Panc1 (cell line): ENCODE results near the gene LINC00237. TPM values are rescaled to one million over a fixed set of nuclear protein-coding genes. Genes with fewer than 3 reads are reported as not detected.

Experiments
- ATAC-seq: fragments of 200-7000 bp; cut with Tn5 transposase; 2 replicates; pipeline ENCODE4 v1.9.1; 2020; ENCODE audit warnings: mild to moderate bottlenecking, moderate library complexity
- BruUV-seq: library from RNA; stranded (reverse); fragments of 400-500 nt; replicated peaks from 2 replicates; lab custom pipeline; 2021; lab: Mats Ljungman, UMichigan
- CTCF ChIA-PET: fragments of 300-600 bp; sonication (Branson Sonifier 250); formaldehyde crosslinking; loops from one replicate; lab custom pipeline; 2022; ENCODE audit warnings: antibody characterized with exemption; lab: Charles Lee
- POLR2A ChIA-PET: fragments of 300-600 bp; sonication (Branson Sonifier 250); formaldehyde crosslinking; loops from one replicate; lab custom pipeline; 2022; ENCODE audit warnings: antibody characterized with exemption; lab: Charles Lee
- DNase-seq: peaks from one replicate; pipeline ENCODE4 v3.0.0-alpha.2; 2010; ENCODE audit warnings: low read depth, low spot score
- H3K27ac ChIP-seq: 2 replicates; pipeline ENCODE4 v1.5.1; 2011; ENCODE audit warnings: mild to moderate bottlenecking, low read length, inconsistent platforms
- H3K27me3 ChIP-seq: fragments of 200-500 bp; sonication (Bioruptor generic); 2 replicates; pipeline ENCODE4 v1.6.0; 2014; ENCODE audit warnings: low read length, inconsistent platforms; ENCODE audit not compliant: control insufficient read depth, insufficient read depth
- H3K36me3 ChIP-seq: fragments of 200-500 bp; sonication (Bioruptor generic); 2 replicates; pipeline ENCODE4 v1.5.1; 2014; ENCODE audit warnings: inconsistent platforms, mild to moderate bottlenecking, low read length, moderate library complexity; ENCODE audit not compliant: control insufficient read depth, insufficient read depth
- H3K4me1 ChIP-seq: 2 replicates; pipeline ENCODE4 v1.5.1; 2011; ENCODE audit warnings: inconsistent platforms, mild to moderate bottlenecking, low read length, moderate library complexity; ENCODE audit not compliant: control insufficient read depth, insufficient read depth
- H3K4me3 ChIP-seq, 2 experiments: 2 replicates each; pipeline ENCODE4 v1.5.1; 2011 to 2012; ENCODE audit warnings: low read depth in 2 of 2, low read length in 2 of 2, mild to moderate bottlenecking in 2 of 2, inconsistent platforms in 1 of 2, moderate library complexity in 1 of 2
- H3K9me3 ChIP-seq: fragments of 200-500 bp; sonication (Bioruptor generic); 2 replicates; pipeline ENCODE4 v1.5.1; 2014; ENCODE audit warnings: low read depth, mild to moderate bottlenecking, inconsistent platforms, low read length, moderate library complexity; ENCODE audit not compliant: control insufficient read depth, insufficient read depth
- POLR2AphosphoS5 ChIP-seq: IDR thresholded peaks from 2 replicates; pipeline ENCODE4 v1.6.1; 2012; ENCODE audit warnings: mild to moderate bottlenecking, low read depth, low read length, moderate library complexity
- SIN3A ChIP-seq: IDR thresholded peaks from 2 replicates; pipeline ENCODE4 v1.6.1; 2012; ENCODE audit warnings: low read depth, mild to moderate bottlenecking, low read length, moderate library complexity, borderline replicate concordance; ENCODE audit not compliant: insufficient read depth
- TCF7L2 ChIP-seq: IDR thresholded peaks from 2 replicates; pipeline ENCODE4 v1.6.1; 2011; ENCODE audit warnings: mild to moderate bottlenecking, low read depth, low read length, inconsistent platforms
- in situ Hi-C: cut with HindIII; loops from 2 replicates; pipeline ENCODE4 v1.10.0; 2016; ENCODE audit warnings: low sequenced_read_pairs, low pct_unique_long_range_greater_than_20kb
- intact Hi-C: fragments of 100-400 bp; cut with micrococcal nuclease; formaldehyde crosslinking; loops from one replicate; pipeline ENCODE4 v1.10.0; 2022; ENCODE audit not compliant: unreplicated experiment
- total RNA-seq: library from RNA; stranded (reverse); gene quantifications from one replicate; pipeline ENCODE4 v1.2.1, GENCODE V29; 2021; ENCODE audit not compliant: unreplicated experiment
- TF ChIP-seq, protein P1 (sequence below), 2 experiments: IDR thresholded peaks; 2 replicates each; pipeline ENCODE4 v1.6.1; 2011 to 2012; ENCODE audit warnings: low read depth in 2 of 2, control low read depth in 1 of 2, low read length in 1 of 2, mild to moderate bottlenecking in 1 of 2, moderate library complexity in 1 of 2; ENCODE audit not compliant: insufficient read depth in 1 of 2
- TF ChIP-seq, protein P2 (sequence below): fragments of 450-650 bp; IDR thresholded peaks from 2 replicates; pipeline ENCODE4 v1.5.1; 2017; ENCODE audit warnings: mild to moderate bottlenecking

LINC00237 gene
- total RNA-seq, 1 experiment from 2014 or later: not detected

DNA sequence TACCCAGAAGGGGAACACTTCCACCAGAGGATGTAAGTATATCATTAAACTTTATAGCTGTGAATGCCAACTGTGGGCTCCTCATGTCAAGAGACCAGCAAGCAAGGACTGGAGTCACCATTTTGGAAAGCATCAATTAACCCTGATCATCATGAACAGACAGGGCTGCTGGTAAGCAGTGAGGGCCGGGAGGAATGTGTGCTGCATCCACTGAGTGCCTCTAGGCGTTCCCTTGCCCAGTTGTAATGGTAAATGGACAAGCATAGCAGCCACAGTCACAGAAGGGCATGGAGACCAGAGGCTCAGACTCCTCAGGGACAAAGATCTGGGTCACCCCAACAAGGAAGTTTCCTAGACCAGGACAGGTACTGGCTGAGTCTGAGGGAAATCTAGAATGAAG is 23.6 kb downstream of the LINC00237 start:
- no peaks in the 10 kb centered on the region for H3K4me1 ChIP-seq
- no peaks in the 10 kb centered on the region for H3K36me3 ChIP-seq
- ATAC-seq: no peak
- TF ChIP-seq POLR2AphosphoS5 (no peak), TCF7L2 (no peak), SIN3A (no peak)
- TF ChIP-seq, protein P1, sequence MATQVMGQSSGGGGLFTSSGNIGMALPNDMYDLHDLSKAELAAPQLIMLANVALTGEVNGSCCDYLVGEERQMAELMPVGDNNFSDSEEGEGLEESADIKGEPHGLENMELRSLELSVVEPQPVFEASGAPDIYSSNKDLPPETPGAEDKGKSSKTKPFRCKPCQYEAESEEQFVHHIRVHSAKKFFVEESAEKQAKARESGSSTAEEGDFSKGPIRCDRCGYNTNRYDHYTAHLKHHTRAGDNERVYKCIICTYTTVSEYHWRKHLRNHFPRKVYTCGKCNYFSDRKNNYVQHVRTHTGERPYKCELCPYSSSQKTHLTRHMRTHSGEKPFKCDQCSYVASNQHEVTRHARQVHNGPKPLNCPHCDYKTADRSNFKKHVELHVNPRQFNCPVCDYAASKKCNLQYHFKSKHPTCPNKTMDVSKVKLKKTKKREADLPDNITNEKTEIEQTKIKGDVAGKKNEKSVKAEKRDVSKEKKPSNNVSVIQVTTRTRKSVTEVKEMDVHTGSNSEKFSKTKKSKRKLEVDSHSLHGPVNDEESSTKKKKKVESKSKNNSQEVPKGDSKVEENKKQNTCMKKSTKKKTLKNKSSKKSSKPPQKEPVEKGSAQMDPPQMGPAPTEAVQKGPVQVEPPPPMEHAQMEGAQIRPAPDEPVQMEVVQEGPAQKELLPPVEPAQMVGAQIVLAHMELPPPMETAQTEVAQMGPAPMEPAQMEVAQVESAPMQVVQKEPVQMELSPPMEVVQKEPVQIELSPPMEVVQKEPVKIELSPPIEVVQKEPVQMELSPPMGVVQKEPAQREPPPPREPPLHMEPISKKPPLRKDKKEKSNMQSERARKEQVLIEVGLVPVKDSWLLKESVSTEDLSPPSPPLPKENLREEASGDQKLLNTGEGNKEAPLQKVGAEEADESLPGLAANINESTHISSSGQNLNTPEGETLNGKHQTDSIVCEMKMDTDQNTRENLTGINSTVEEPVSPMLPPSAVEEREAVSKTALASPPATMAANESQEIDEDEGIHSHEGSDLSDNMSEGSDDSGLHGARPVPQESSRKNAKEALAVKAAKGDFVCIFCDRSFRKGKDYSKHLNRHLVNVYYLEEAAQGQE (IDR thresholded peaks at IDR 0.05; ENCODE audit: insufficient read depth in 1 of 2, low read depth in 2 of 2, low read length in 1 of 2): no peak
- TF ChIP-seq, protein P2, sequence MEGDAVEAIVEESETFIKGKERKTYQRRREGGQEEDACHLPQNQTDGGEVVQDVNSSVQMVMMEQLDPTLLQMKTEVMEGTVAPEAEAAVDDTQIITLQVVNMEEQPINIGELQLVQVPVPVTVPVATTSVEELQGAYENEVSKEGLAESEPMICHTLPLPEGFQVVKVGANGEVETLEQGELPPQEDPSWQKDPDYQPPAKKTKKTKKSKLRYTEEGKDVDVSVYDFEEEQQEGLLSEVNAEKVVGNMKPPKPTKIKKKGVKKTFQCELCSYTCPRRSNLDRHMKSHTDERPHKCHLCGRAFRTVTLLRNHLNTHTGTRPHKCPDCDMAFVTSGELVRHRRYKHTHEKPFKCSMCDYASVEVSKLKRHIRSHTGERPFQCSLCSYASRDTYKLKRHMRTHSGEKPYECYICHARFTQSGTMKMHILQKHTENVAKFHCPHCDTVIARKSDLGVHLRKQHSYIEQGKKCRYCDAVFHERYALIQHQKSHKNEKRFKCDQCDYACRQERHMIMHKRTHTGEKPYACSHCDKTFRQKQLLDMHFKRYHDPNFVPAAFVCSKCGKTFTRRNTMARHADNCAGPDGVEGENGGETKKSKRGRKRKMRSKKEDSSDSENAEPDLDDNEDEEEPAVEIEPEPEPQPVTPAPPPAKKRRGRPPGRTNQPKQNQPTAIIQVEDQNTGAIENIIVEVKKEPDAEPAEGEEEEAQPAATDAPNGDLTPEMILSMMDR: no peak
- intact Hi-C loops (no loop called here), in situ Hi-C loops (no loop called here)
- no peak for DNase-seq
- H3K27me3 ChIP-seq: no peaks in the 10 kb centered on the region
- ChIA-PET POLR2A (no interaction called here), CTCF (no interaction called here)
- BruUV-seq: no TSS peak
- no peak overlapping the region for H3K27ac ChIP-seq
- no peaks in the 10 kb centered on the region for H3K9me3 ChIP-seq
- H3K4me3 ChIP-seq: no peak overlapping the region

DNA sequence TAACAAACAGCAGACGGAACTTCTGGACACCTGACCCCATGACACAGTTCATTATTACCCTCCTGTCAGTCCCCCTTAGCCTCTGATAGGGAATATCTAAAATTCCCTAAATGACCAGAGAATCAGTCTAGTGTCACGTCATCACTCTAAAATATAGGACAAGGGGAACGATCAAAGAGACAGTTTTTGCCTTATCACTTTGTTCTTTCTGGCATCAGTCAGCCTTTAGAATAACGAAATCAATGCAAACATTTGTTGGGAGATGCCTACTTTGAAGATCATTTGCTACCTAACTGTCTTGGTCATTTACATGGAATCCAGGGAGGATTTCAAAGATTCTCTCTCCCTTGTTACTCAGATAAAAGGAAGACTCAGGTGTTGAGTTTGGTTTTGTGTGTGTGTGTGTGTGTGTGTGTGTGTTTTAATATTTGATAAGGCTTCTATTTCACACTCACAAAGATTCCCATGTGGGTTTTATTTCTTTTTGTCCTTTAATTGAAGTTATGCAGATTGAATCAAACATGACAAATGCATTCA is 28.3 kb downstream of the LINC00237 start:
- Histone ChIP-seq H3K4me3 (no peak overlapping the region), H3K27me3 (no peaks in the 10 kb centered on the region), H3K36me3 (no peaks in the 10 kb centered on the region), H3K27ac (no peak overlapping the region), H3K9me3 (no peaks in the 10 kb centered on the region), H3K4me1 (no peaks in the 10 kb centered on the region)
- ATAC-seq (no peak), DNase-seq (no peak)
- in situ Hi-C loops: no loop called here
- TF ChIP-seq POLR2AphosphoS5 (no peak), SIN3A (no peak), TCF7L2 (no peak)
- TF ChIP-seq, protein P2: no peak
- TF ChIP-seq, protein P1 (IDR thresholded peaks at IDR 0.05; ENCODE audit: insufficient read depth in 1 of 2, low read depth in 2 of 2, low read length in 1 of 2): no peak
- no TSS peak for BruUV-seq
- CTCF ChIA-PET: no interaction called here
- POLR2A ChIA-PET: no interaction called here
- intact Hi-C loops: no loop called here
